GM12878 (cell line): ENCODE measurements around the gene TBC1D5. TPM values are rescaled to one million over a fixed set of nuclear protein-coding genes. Genes with fewer than 3 reads are reported as not detected.

Experiments used
- ATAC-seq: fragments of 200-7000 bp; cut with Tn5 transposase; 3 replicates; pipeline ENCODE4 v1.9.1; 2020; ENCODE audit warnings: mild to moderate bottlenecking, moderate library complexity
- BruUV-seq: library from RNA; stranded (reverse); fragments of 400-500 nt; replicated peaks from 2 replicates; lab custom pipeline; 2021; lab: Mats Ljungman, UMichigan
- CTCF ChIA-PET: fragments of 300-600 bp; sonication (Branson Sonifier 250); formaldehyde crosslinking; extraction: SDS; loops from one replicate; lab custom pipeline; 2021; ENCODE audit warnings: inconsistent platforms; lab: Yijun Ruan, JAX
- POLR2A ChIA-PET: fragments of 350-600 bp; formaldehyde crosslinking; extraction: SDS; loops from one replicate; lab custom pipeline; 2021; ENCODE audit warnings: inconsistent platforms; lab: Charles Lee
- RAD21 ChIA-PET: fragments of 300-600 bp; sonication (Branson Sonifier 250); formaldehyde crosslinking; loops from one replicate; lab custom pipeline; 2023; ENCODE audit warnings: antibody characterized with exemption; ENCODE audit not compliant: unreplicated experiment; lab: Charles Lee
- SMC1A ChIA-PET: fragments of 300-600 bp; sonication (Branson Sonifier 250); formaldehyde crosslinking; loops from one replicate; lab custom pipeline; 2023; ENCODE audit not compliant: unreplicated experiment, uncharacterized antibody; lab: Charles Lee
- DNase-seq: peaks from one replicate; pipeline ENCODE4 v3.0.0-alpha.2; 2011; ENCODE audit warnings: low read depth, low spot score
- FAIRE-seq: peaks from 3 replicates; lab custom pipeline; 2011; peaks lifted over from hg19 to GRCh38; lab: Jason Lieb, UNC
- H2AFZ ChIP-seq: 2 replicates; pipeline ENCODE4 v1.6.0; 2011; ENCODE audit warnings: low read depth, low read length, control low read depth; ENCODE audit not compliant: control insufficient read depth
- H3K27ac ChIP-seq: 2 replicates; pipeline ENCODE4 v1.5.1; 2011; ENCODE audit warnings: control low read depth; ENCODE audit not compliant: control insufficient read depth, insufficient read depth
- H3K27me3 ChIP-seq, 2 experiments: replicated peaks in 1 of 2; 2 replicates each; pipeline versions ENCODE4 v1.6.0 to v1.6.1; 2011; ENCODE audit warnings: low read length in 1 of 2; ENCODE audit not compliant: control insufficient read depth in 2 of 2, insufficient read depth in 2 of 2
- H3K36me3 ChIP-seq, 2 experiments: 2 replicates each; pipeline ENCODE4 v1.5.1; 2011; ENCODE audit warnings: low read length in 1 of 2; ENCODE audit not compliant: control insufficient read depth in 2 of 2, insufficient read depth in 2 of 2
- H3K4me1 ChIP-seq: 2 replicates; pipeline ENCODE4 v1.6.1; 2011; ENCODE audit warnings: mild to moderate bottlenecking, low read length, moderate library complexity, mixed read lengths; ENCODE audit not compliant: control insufficient read depth, insufficient read depth
- H3K4me2 ChIP-seq: 2 replicates; pipeline ENCODE4 v1.6.0; 2011; ENCODE audit warnings: control low read depth; ENCODE audit not compliant: control insufficient read depth, insufficient read depth
- H3K4me3 ChIP-seq: fragments of 200-600 bp; sonication (generic); 2 replicates; pipeline ENCODE4 v1.5.1; 2016
- H3K79me2 ChIP-seq: 2 replicates; pipeline ENCODE4 v1.6.0; 2011; ENCODE audit warnings: low read length; ENCODE audit not compliant: control insufficient read depth, insufficient read depth
- H3K9ac ChIP-seq: 2 replicates; pipeline ENCODE4 v1.8.0; 2011; ENCODE audit warnings: low read length, control low read depth, mixed read lengths; ENCODE audit not compliant: control insufficient read depth, insufficient read depth
- H3K9me3 ChIP-seq: replicated peaks from 3 replicates; pipeline ENCODE4 v1.5.1; 2011; ENCODE audit warnings: mild to moderate bottlenecking, low read length; ENCODE audit not compliant: control insufficient read depth, insufficient read depth
- H4K20me1 ChIP-seq: 2 replicates; pipeline ENCODE4 v1.6.0; 2011; ENCODE audit not compliant: control insufficient read depth, insufficient read depth
- ATF3 ChIP-seq: IDR thresholded peaks from 2 replicates; pipeline ENCODE4 v1.6.1; 2011; ENCODE audit warnings: low read depth, mild to moderate bottlenecking, low read length, moderate library complexity, borderline replicate concordance; ENCODE audit errors: extremely low read depth
- BACH1 ChIP-seq: fragments of 450-650 bp; IDR thresholded peaks from 2 replicates; pipeline ENCODE4 v1.6.1; 2017; ENCODE audit warnings: mild to moderate bottlenecking, borderline replicate concordance
- CEBPB ChIP-seq, 2 experiments: fragments of 150-350 bp in 1 of 2; IDR thresholded peaks; 2 replicates each; pipeline ENCODE4 v1.6.1; 2012 to 2014; ENCODE audit warnings: low read depth in 2 of 2, low read length in 2 of 2, borderline replicate concordance in 1 of 2, inconsistent platforms in 1 of 2
- EED ChIP-seq: sonication (generic); IDR thresholded peaks from 2 replicates; pipeline ENCODE4 v1.6.1; 2016; ENCODE audit warnings: antibody characterized with exemption, low read depth
- FOXK2 ChIP-seq: fragments of 450-650 bp; IDR thresholded peaks from 2 replicates; pipeline ENCODE4 v1.6.1; 2017; ENCODE audit warnings: mild to moderate bottlenecking, moderate library complexity
- IRF5 ChIP-seq: fragments of 450-650 bp; IDR thresholded peaks from 2 replicates; pipeline ENCODE4 v1.6.1; 2017; ENCODE audit warnings: borderline replicate concordance
- KAT2A ChIP-seq: conservative IDR thresholded peaks from 2 replicates; pipeline ENCODE4 v1.6.1; 2011; ENCODE audit warnings: low read depth, low read length; ENCODE audit not compliant: control insufficient read depth
- POLR2A ChIP-seq: IDR thresholded peaks from 2 replicates; pipeline ENCODE4 v1.6.1; 2011; ENCODE audit warnings: low read depth, mild to moderate bottlenecking, low read length
- PRDM15 ChIP-seq: fragments of 450-650 bp; formaldehyde crosslinking; IDR thresholded peaks from 2 replicates; pipeline ENCODE4 v1.4.0; 2020; ENCODE audit warnings: mild to moderate bottlenecking, moderate library complexity
- RELB ChIP-seq: fragments of 450-650 bp; IDR thresholded peaks from 2 replicates; pipeline ENCODE4 v1.6.1; 2017; ENCODE audit warnings: low read depth, mild to moderate bottlenecking, moderate library complexity
- SIN3A ChIP-seq: IDR thresholded peaks from 2 replicates; pipeline ENCODE4 v1.6.1; 2012; ENCODE audit warnings: low read depth, low read length, improper control_type of control experiment
- SREBF2 ChIP-seq: IDR thresholded peaks from 2 replicates; pipeline ENCODE4 v1.6.1; 2012; ENCODE audit warnings: mild to moderate bottlenecking, low read length
- STAT1 ChIP-seq: fragments of 450-650 bp; conservative IDR thresholded peaks from 2 replicates; pipeline ENCODE4 v1.6.1; 2014; ENCODE audit warnings: antibody characterized with exemption, mild to moderate bottlenecking
- SUZ12 ChIP-seq: fragments of 200-600 bp; sonication (generic); IDR thresholded peaks from one replicate; pipeline ENCODE4 v1.6.1; 2018; ENCODE audit warnings: antibody characterized with exemption, mild to moderate bottlenecking; ENCODE audit not compliant: unreplicated experiment
- TCF3 ChIP-seq: IDR thresholded peaks from 2 replicates; pipeline ENCODE4 v1.6.1; 2012; ENCODE audit warnings: low read depth, mild to moderate bottlenecking, low read length, borderline replicate concordance; ENCODE audit not compliant: insufficient read depth
- TCF7 ChIP-seq: IDR thresholded peaks from 2 replicates; pipeline ENCODE4 v1.6.1; 2014; ENCODE audit warnings: antibody characterized with exemption, borderline replicate concordance
- USF1 ChIP-seq: IDR thresholded peaks from 2 replicates; pipeline ENCODE4 v1.6.1; 2011; ENCODE audit warnings: borderline replicate concordance, low read depth, mild to moderate bottlenecking, moderate library complexity, mixed read lengths, low read length; ENCODE audit not compliant: insufficient read depth; ENCODE audit errors: extremely low read length
- WGBS: methylation state at CpG from one replicate; pipeline ENCODE4 v1.1.6; 2016; ENCODE audit warnings: low lambda C conversion rate; ENCODE audit not compliant: insufficient replicate concordance, insufficient coverage; ENCODE audit errors: missing lambda C conversion rate; 5-methylcytosine and 5-hydroxymethylcytosine counted together
- in situ Hi-C: fragments of 300-500 bp; cut with MboI; formaldehyde crosslinking; loops from 9 replicates; pipeline ENCODE4 v1.14.3; 2018; ENCODE audit warnings: mixed read lengths
- intact Hi-C: fragments of 100-400 bp; cut with micrococcal nuclease; formaldehyde crosslinking; loops from one replicate; pipeline ENCODE4 v1.14.2; 2022; ENCODE audit not compliant: unreplicated experiment
- polyA plus RNA-seq, 11 experiments: library from polyadenylated mRNA; depleted of rRNA in 4 of 11; unstranded in 6 of 11; stranded (reverse) in 5 of 11; fragments of >200 nt; fragmentation: Nextera tagmentation in 4 of 11; fragmentation: Illumina TruSeq in 1 of 11; extraction: Ambion mirVana in 4 of 11; extraction: Trizol in 1 of 11; gene quantifications; 1 replicate in 1 of 11; 2 replicates in 10 of 11; pipeline versions ENCODE4 v1.2.1 to v1.2.3, GENCODE V29; 2011 to 2016; ENCODE audit warnings: inconsistent platforms in 2 of 11, missing spikeins in 2 of 11, low read depth in 1 of 11
- total RNA-seq, 4 experiments: library from RNA; depleted of rRNA in 3 of 4; stranded (reverse); fragments of >200 nt in 3 of 4; fragmentation: Illumina TruSeq in 1 of 4; extraction: Trizol in 1 of 4; gene quantifications; 2 replicates each; pipeline versions ENCODE4 v1.2.1 to v1.2.3, GENCODE V29; 2013 to 2021

The TBC1D5 gene
- total and polyA plus RNA-seq, 10 of the 15 experiments (the other 5 are each of a cell fraction or from before 2014, with no cell fraction given): 5.5 to 61.0 (median 43.8) TPM

- Histone ChIP-seq H4K20me1 (no peaks in the 10 kb centered on the region), H3K4me2 (no peak overlapping the region), H3K4me3 (no peak overlapping the region), H3K9ac (no peak overlapping the region), H3K4me1 (peaks cover 35% of the 10 kb centered on the region), H2AFZ (no peak overlapping the region), H3K79me2 (no peaks in the 10 kb centered on the region), H3K9me3 (peaks cover 6% of the 10 kb centered on the region; the same call in 2 of the 3 replicates), H3K36me3 (peaks cover 0 to 10% of the 10 kb centered on the region in 2 experiments; a peak in 1 of 4 replicates), H3K27ac (no peak overlapping the region), H3K27me3 (no peaks in the 10 kb centered on the region)
- ChIA-PET SMC1A (interaction anchor here (0.8 to 1.2 kb wide), 2 partner anchors 33 to 528 kb away, joined by 3 read pairs; no protein-coding TSS in a partner anchor), POLR2A (interaction anchor here (0.5 kb wide), 1 partner anchor 727 kb away, joined by 3 read pairs; no protein-coding TSS in a partner anchor), CTCF (no interaction called here), RAD21 (interaction anchor here (3.9 kb wide), 1 partner anchor 46 kb away, joined by 64 read pairs; no protein-coding TSS in a partner anchor)
- 93% methylated on average over 9 of the region's 9 CpGs for WGBS
- no peak for ATAC-seq
- no peak for DNase-seq
- no peak for FAIRE-seq
- no TSS peak for BruUV-seq
- in situ Hi-C loops: no loop called here
- intact Hi-C loops: no loop called here
- no peak for TF ChIP-seq USF1
- TF ChIP-seq KAT2A: no peak
- no peak for TF ChIP-seq CEBPB (IDR thresholded peaks at IDR 0.05; ENCODE audit: borderline replicate concordance in 1 of 2, low read depth in 2 of 2, low read length in 2 of 2)
- TF ChIP-seq BACH1: no peak
- no peak for TF ChIP-seq SREBF2
- TF ChIP-seq ATF3: no peak
- no peak for TF ChIP-seq TCF7
- TF ChIP-seq SUZ12: no peak
- no peak for TF ChIP-seq PRDM15 (CRISPR knock-in tag)
- no peak for TF ChIP-seq TCF3
- no peak for TF ChIP-seq IRF5
- no peak for TF ChIP-seq RELB
- TF ChIP-seq SIN3A: no peak
- TF ChIP-seq POLR2A: no peak
- no peak for TF ChIP-seq EED
- no peak for TF ChIP-seq STAT1
- no peak for TF ChIP-seq FOXK2
Measured at GRCh38 chr3:17149076-17149475, 593.4 kb downstream of the TBC1D5 start.
